Neutrophil (primary cell): ENCODE results near the gene SLC16A13.

ENCODE experiments used
- H3K27ac ChIP-seq: fragments of 200-600 bp; sonication (generic); 2 replicates; pipeline ENCODE4 v1.5.1; 2016; ENCODE audit warnings: mild to moderate bottlenecking, moderate library complexity
- H3K27me3 ChIP-seq: fragments of 200-600 bp; sonication (generic); 2 replicates; pipeline ENCODE4 v1.6.0; 2016; ENCODE audit warnings: mild to moderate bottlenecking
- H3K36me3 ChIP-seq: fragments of 200-600 bp; sonication (generic); 2 replicates; pipeline ENCODE4 v1.5.1; 2017
- H3K4me1 ChIP-seq, 2 experiments: fragments of 200-600 bp in 1 of 2; sonication (generic) in 1 of 2; 1 replicate in 1 of 2; 2 replicates in 1 of 2; pipeline versions ENCODE4 v1.5.1 to v1.6.1; 2013 to 2016; ENCODE audit warnings: low read depth in 1 of 2, low read length in 1 of 2, mild to moderate bottlenecking in 1 of 2, moderate library complexity in 1 of 2; ENCODE audit not compliant: control insufficient read depth in 1 of 2, insufficient read depth in 1 of 2
- H3K4me3 ChIP-seq, 2 experiments: fragments of 200-600 bp in 1 of 2; sonication (generic) in 1 of 2; 1 replicate in 1 of 2; 2 replicates in 1 of 2; pipeline ENCODE4 v1.5.1; 2013 to 2016; ENCODE audit warnings: low read depth in 1 of 2, low read length in 1 of 2, mild to moderate bottlenecking in 1 of 2, moderate library complexity in 1 of 2
- H3K9me3 ChIP-seq: fragments of 200-600 bp; sonication (generic); 2 replicates; pipeline ENCODE4 v1.5.1; 2016
- TF ChIP-seq, protein P1 (sequence below): fragments of 200-600 bp; sonication (generic); IDR thresholded peaks from 2 replicates; pipeline ENCODE4 v1.5.1; 2016; ENCODE audit warnings: antibody characterized with exemption

Gene SLC16A13

DNA sequence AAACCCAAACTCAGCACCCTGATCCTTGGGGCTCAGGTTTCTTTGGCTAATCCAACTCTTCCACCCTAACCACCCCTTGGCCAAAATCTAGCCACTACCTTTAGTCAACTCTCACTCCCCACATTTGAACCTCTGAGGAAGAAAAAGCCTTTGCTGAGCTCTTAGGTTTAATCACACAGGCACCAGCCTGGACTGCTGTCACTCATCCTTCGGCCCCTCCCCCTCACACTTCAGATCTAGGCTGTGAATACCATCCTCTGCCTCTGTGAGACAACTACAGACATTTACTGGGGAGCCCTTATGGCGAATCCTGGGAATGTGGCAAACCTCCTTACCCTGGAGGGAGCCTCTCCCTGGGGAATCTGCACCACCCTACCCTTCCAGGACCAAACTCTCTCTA, 28.7 kb upstream of the SLC16A13 start:
- H3K9me3 ChIP-seq: no peaks in the 10 kb centered on the region
- no peaks in the 10 kb centered on the region for H3K27me3 ChIP-seq
- TF ChIP-seq, protein P1, sequence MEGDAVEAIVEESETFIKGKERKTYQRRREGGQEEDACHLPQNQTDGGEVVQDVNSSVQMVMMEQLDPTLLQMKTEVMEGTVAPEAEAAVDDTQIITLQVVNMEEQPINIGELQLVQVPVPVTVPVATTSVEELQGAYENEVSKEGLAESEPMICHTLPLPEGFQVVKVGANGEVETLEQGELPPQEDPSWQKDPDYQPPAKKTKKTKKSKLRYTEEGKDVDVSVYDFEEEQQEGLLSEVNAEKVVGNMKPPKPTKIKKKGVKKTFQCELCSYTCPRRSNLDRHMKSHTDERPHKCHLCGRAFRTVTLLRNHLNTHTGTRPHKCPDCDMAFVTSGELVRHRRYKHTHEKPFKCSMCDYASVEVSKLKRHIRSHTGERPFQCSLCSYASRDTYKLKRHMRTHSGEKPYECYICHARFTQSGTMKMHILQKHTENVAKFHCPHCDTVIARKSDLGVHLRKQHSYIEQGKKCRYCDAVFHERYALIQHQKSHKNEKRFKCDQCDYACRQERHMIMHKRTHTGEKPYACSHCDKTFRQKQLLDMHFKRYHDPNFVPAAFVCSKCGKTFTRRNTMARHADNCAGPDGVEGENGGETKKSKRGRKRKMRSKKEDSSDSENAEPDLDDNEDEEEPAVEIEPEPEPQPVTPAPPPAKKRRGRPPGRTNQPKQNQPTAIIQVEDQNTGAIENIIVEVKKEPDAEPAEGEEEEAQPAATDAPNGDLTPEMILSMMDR: no peak
- no peak overlapping the region for H3K4me3 ChIP-seq
- H3K4me1 ChIP-seq: peaks cover 18 to 25% of the 10 kb centered on the region in 2 experiments
- H3K27ac ChIP-seq: peak overlapping the region; percentile 1
- peaks cover 43% of the 10 kb centered on the region for H3K36me3 ChIP-seq

DNA sequence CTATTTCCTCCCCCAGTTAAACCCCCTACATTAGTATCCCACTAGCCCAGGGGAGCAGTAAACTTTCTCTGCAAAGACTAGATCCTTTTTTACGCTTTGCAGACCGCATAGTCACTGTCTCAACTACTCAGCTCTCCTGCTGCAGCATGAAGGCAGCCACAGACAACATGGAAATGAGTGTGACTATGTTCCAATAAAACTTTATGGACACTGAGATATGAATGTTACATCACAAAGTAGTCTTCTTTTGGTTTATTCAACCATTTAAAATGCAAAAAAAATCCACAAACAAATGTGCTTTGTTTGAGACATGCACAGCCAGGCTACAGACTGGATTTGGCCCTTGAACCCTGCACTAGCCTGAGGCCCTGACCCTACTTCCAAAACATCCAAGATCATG, 25.3 kb upstream of the SLC16A13 start:
- Histone ChIP-seq H3K4me1 (peaks cover 33 to 45% of the 10 kb centered on the region in 2 experiments), H3K27ac (peak overlapping the region; percentile 11), H3K9me3 (no peaks in the 10 kb centered on the region), H3K4me3 (no peak overlapping the region), H3K27me3 (no peaks in the 10 kb centered on the region), H3K36me3 (peaks cover 35% of the 10 kb centered on the region)
- TF ChIP-seq, protein P1: no peak

DNA sequence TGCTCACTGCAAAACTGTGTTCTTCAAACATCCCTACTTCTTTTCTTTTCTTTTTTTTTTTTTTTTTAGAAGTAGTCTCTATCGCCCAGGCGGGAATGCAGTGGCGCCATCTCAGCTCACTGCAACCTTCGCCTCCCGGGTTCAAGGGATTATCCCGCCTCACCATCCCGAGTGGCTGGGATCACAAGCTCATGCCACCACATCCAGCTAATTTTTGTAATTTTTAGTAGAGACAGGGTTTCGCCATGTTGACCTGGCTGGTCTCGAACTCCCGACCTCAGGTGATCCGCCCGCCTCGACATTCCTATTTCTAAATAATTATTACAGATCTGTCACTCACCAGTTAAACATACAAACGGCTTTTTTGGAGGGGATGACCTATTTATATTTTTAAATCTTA, 24.4 kb upstream of the SLC16A13 start:
- peaks cover 36 to 49% of the 10 kb centered on the region in 2 experiments for H3K4me1 ChIP-seq

DNA sequence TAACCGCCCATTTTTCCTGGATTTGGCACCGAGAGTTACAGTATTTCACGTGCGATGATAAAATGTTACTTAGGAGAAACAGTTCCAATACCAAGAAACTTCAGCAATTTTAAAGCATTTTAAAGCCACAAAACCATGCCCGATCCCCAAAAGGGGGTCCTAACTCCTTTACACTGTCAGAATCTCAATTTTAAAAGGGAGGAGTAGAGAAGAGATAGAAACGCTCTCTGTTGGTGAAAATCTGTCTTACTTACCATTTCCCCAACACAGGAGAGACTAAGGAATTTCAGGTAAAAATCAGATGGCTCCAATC, 23.9 kb upstream of the SLC16A13 start:
- H3K4me3 ChIP-seq: peak overlapping the region; percentile 84 to 97
- TF ChIP-seq, protein P1: no peak
- no peaks in the 10 kb centered on the region for H3K9me3 ChIP-seq
- H3K27ac ChIP-seq: peak overlapping the region; percentile 97
- no peaks in the 10 kb centered on the region for H3K27me3 ChIP-seq
- peaks cover 36 to 49% of the 10 kb centered on the region in 2 experiments for H3K4me1 ChIP-seq
- peaks cover 31% of the 10 kb centered on the region for H3K36me3 ChIP-seq

More for the DNA sequence above, 24.4 kb upstream of the SLC16A13 start:
- Histone ChIP-seq H3K27me3 (no peaks in the 10 kb centered on the region), H3K36me3 (peaks cover 31% of the 10 kb centered on the region), H3K27ac (peak overlapping the region; percentile 97), H3K9me3 (no peaks in the 10 kb centered on the region), H3K4me3 (peak overlapping the region; percentile 84 to 97)
- TF ChIP-seq, protein P1: no peak

DNA sequence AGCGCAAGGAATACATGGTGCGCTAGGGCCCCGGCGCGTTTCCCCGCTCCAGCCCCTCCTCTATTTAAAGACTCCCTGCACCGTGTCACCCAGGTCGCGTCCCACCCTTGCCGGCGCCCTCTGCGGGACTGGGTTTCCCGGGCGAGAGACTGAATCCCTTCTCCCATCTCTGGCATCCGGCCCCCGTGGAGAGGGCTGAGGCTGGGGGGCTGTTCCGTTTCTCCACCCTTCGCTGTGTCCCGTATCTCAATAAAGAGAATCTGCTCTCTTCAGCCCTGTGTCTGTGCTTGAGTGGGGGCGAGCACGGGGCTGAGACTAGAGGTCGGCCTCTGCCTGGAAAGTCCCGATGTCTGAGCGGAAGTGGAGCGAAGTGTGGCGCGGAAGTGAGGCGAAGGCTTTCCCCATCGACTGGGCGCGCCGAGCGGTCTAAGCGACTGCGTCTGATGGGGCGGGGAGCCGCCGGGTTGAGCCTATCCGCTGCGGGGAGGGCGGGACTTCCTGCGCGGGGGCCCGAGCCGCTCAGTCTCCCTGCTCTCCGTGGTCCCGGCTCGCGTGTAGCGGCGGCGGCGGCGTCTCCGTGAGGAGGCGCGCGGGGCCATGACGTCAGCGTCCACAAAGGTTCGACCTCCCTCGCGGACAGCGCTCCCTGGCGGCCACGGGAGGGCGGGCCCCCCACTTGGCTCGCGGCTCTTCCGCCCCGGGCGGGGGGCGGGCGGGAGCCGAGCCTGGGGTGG, 21.4 kb upstream of the SLC16A13 start:
- no peaks in the 10 kb centered on the region for H3K27me3 ChIP-seq
- H3K36me3 ChIP-seq: peaks cover 25% of the 10 kb centered on the region
- peak overlapping the region; percentile 84 to 97 for H3K4me3 ChIP-seq
- peaks cover 36 to 49% of the 10 kb centered on the region in 2 experiments for H3K4me1 ChIP-seq
- H3K9me3 ChIP-seq: no peaks in the 10 kb centered on the region
- TF ChIP-seq, protein P1: peak; percentile 93
- peak overlapping the region; percentile 97 for H3K27ac ChIP-seq
